Glutamatergic neuron (in vitro differentiated cells): ENCODE measurements around the gene CAMSAP3. TPM values are rescaled to one million over a fixed set of nuclear protein-coding genes. Genes with fewer than 3 reads are reported as not detected.

Experiments used
- DNase-seq: peaks from one replicate; pipeline ENCODE4 v3.0.0; 2022
- H3K27ac Mint-ChIP-seq: one replicate; pipeline ENCODE4 v1.8.0; 2020; ENCODE audit warnings: mild to moderate bottlenecking, mixed read lengths, inconsistent platforms; ENCODE audit not compliant: unreplicated experiment
- H3K27me3 Mint-ChIP-seq: one replicate; pipeline ENCODE4 v1.8.0; 2020; ENCODE audit warnings: mild to moderate bottlenecking, moderate library complexity, mixed read lengths, inconsistent platforms; ENCODE audit not compliant: unreplicated experiment
- H3K36me3 Mint-ChIP-seq: one replicate; pipeline ENCODE4 v1.8.0; 2020; ENCODE audit warnings: mild to moderate bottlenecking, mixed read lengths, inconsistent platforms; ENCODE audit not compliant: unreplicated experiment
- H3K4me1 Mint-ChIP-seq: one replicate; pipeline ENCODE4 v1.8.0; 2020; ENCODE audit warnings: mild to moderate bottlenecking, low read depth, mixed read lengths, inconsistent platforms; ENCODE audit not compliant: unreplicated experiment
- H3K4me3 Mint-ChIP-seq: one replicate; pipeline ENCODE4 v1.8.0; 2020; ENCODE audit warnings: mild to moderate bottlenecking, mixed read lengths, inconsistent platforms; ENCODE audit not compliant: unreplicated experiment
- H3K9me3 Mint-ChIP-seq: one replicate; pipeline ENCODE4 v1.8.0; 2020; ENCODE audit warnings: mild to moderate bottlenecking, moderate library complexity, mixed read lengths, inconsistent platforms; ENCODE audit not compliant: unreplicated experiment
- total RNA-seq: library from RNA; stranded (reverse); fragmentation: NEBNext Ultra II Directional; extraction: Animal tissue kit (Norgen Biotek cat#: 25700); gene quantifications from one replicate; pipeline ENCODE4 v1.2.1, GENCODE V29; 2021; ENCODE audit not compliant: unreplicated experiment
- TF ChIP-seq, protein P1 (sequence below): fragments of 200-600 bp; sonication (generic); IDR thresholded peaks from one replicate; pipeline ENCODE4 v1.5.0; 2021; ENCODE audit not compliant: partially characterized antibody, unreplicated experiment

The CAMSAP3 gene
- total RNA-seq, 1 donor from 2014 or later: 47.6 TPM

DNA sequence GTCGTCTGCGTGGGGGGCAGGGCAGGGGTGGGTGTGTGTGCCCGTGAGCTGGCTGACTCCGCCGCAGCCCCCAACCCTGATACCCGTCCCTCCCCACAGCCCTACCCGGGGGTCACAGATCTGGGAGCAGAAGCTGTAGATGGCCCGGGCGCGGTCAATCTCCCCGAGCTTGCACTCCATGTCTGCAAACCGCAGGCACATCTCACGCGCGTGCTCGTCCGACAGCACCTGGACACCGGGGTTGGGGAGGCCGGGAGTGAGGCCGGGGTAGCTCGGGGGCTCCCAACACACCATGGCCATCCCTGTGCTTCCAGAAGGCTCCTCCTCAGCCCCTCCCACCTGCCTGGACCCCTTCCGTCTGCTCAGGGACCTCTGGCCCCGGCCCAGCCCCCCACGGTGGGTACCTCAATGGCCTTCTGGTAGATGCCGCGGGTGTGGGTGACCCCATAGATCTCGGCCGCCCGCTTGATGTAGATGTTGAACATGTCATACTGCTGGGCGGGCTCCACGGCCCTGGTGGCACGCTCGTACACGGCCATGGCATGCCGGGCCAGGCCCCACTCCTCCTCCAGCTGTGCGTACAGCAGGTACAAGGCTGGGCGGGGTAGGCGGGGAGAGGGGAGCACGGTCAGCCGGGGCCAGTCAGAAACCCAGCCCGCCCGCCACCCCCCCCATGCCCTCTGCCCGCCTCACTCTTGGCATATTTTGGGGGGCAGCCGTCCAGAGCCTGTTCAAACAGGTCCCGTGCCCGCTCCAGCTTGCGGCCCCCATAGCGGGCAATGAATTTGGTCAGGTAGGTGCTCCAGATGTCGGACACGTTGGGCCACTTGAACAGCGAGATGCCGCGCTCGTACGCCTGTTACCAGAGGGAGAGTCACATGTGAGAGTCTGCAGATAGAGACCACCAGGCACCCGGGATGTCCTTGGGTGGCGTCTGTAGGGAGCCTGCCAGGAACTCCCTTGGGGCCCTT lies 25.1 kb downstream of the CAMSAP3 start:
- H3K4me1 Mint-ChIP-seq: no peaks in the 10 kb centered on the region
- no peak overlapping the region for H3K27ac Mint-ChIP-seq
- TF ChIP-seq, protein P1, sequence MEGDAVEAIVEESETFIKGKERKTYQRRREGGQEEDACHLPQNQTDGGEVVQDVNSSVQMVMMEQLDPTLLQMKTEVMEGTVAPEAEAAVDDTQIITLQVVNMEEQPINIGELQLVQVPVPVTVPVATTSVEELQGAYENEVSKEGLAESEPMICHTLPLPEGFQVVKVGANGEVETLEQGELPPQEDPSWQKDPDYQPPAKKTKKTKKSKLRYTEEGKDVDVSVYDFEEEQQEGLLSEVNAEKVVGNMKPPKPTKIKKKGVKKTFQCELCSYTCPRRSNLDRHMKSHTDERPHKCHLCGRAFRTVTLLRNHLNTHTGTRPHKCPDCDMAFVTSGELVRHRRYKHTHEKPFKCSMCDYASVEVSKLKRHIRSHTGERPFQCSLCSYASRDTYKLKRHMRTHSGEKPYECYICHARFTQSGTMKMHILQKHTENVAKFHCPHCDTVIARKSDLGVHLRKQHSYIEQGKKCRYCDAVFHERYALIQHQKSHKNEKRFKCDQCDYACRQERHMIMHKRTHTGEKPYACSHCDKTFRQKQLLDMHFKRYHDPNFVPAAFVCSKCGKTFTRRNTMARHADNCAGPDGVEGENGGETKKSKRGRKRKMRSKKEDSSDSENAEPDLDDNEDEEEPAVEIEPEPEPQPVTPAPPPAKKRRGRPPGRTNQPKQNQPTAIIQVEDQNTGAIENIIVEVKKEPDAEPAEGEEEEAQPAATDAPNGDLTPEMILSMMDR: no peak
- DNase-seq: no peak
- peaks cover 7% of the 10 kb centered on the region for H3K9me3 Mint-ChIP-seq
- H3K27me3 Mint-ChIP-seq: peaks cover 3% of the 10 kb centered on the region
- no peak overlapping the region for H3K4me3 Mint-ChIP-seq
- no peaks in the 10 kb centered on the region for H3K36me3 Mint-ChIP-seq

DNA sequence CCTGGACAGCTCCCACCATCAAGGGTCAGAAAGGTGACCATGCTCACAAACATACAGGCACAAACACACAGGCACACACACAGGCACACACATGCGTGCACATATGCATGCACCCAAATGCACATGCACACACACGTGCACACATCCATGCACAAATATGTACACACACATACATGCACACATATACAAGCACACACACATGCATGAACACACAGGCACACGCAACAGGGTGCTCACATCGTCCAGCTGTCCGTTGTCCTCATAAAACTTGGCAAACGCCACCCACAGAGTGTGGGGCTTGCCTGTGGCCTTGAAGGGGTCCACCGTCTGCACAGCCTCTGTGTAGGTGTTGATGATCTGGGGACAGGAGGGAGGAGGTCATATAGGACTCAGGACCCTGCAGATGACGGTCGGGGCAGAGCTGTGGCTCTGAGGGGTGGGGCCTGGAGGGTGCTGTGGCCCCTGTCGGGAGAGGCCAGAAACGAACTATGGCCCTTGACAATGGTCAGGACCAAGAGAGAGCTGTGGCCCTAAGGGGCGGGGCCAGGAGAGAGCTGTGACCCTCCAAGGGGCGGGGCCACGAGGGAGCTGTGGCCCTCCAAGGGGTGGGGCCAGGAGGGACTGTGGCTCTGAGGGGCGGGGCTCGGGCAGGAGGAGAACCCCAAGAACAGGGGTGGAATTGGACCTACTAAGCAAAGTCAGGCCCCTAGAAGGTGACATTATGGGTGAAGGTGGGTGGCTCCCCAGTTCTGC lies 27.4 kb downstream of the CAMSAP3 start:
- TF ChIP-seq, protein P1: no peak
- DNase-seq: no peak
- Mint-ChIP-seq H3K27ac (no peak overlapping the region), H3K9me3 (peaks cover 9% of the 10 kb centered on the region), H3K27me3 (peaks cover 3% of the 10 kb centered on the region), H3K4me3 (no peak overlapping the region), H3K36me3 (no peaks in the 10 kb centered on the region), H3K4me1 (no peaks in the 10 kb centered on the region)

DNA sequence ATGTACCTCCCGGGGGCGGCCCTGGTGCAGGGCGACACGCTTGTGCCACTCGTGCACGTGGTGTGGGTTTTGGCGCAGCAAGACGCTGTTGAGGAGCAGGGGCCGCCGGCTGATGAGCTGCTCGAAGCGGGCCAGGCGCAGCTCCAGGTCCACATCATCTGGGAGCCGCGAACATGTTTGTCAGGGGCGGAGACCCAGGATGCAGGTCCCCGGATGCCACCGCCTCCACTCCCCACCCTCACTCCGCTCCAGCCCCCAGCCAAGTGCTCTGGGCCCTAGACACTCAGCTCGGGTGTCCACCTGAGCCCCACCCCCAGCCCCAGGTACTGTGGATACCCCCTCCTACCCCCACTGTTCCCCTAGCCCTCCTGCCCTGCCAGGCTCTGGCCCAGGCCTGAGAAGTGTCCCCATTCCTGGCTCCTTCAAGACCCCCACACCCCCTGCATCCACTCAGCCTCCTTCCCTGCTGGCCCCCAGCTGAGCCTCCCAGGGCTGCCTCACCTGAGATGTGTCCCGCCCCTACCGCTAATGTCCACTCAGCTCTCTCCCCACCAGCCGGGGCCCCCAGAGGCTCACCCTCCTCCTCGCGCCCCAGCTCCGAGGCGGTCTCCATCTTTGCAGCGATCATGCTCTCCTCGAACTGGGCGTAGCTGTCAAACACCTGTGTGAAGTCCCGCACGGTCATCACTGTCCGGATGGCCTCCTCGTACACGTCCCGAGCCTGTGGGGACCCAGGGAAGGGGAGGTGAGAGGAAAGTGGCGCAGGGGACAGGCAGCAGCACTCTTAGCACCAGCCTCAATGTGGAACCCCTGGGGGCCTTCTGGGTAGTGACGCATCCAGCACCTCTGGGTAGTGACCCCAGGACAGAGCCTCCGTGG lies 28.3 kb downstream of the CAMSAP3 start:
- H3K4me1 Mint-ChIP-seq: peaks cover 5% of the 10 kb centered on the region
- TF ChIP-seq, protein P1: no peak
- H3K36me3 Mint-ChIP-seq: no peaks in the 10 kb centered on the region
- no peak overlapping the region for H3K27ac Mint-ChIP-seq
- H3K4me3 Mint-ChIP-seq: no peak overlapping the region
- no peak for DNase-seq
- H3K27me3 Mint-ChIP-seq: peaks cover 4% of the 10 kb centered on the region
- peaks cover 8% of the 10 kb centered on the region for H3K9me3 Mint-ChIP-seq

DNA sequence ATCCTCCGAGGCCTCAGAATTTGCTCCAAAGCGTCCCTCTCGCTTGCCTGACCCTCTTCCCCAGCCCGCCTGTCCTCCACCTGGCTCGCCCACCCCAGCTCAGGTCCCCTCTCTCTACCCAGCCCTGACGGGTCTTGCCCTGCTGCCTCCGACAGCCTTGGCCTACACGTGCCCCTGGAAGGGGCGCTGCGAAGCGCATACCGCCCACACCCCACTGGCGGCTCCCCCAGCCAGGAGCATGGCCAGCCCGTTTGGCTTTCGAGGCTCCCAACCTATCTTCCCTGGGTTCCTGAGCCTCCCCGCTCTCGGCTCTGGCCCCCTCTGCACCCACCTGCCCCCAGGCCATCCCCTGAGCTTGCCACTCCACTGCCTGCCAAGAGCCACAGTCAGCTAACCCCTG lies 29.1 kb downstream of the CAMSAP3 start:
- DNase-seq: no peak
- TF ChIP-seq, protein P1: no peak
- H3K36me3 Mint-ChIP-seq: no peaks in the 10 kb centered on the region
- H3K4me3 Mint-ChIP-seq: no peak overlapping the region
- H3K9me3 Mint-ChIP-seq: peaks cover 14% of the 10 kb centered on the region
- peaks cover 8% of the 10 kb centered on the region for H3K4me1 Mint-ChIP-seq
- H3K27ac Mint-ChIP-seq: no peak overlapping the region
- H3K27me3 Mint-ChIP-seq: peaks cover 9% of the 10 kb centered on the region
